Kidney (tissue), 14 donors: ENCODE results near the gene KRTAP12-3. TPM values are rescaled to one million over a fixed set of nuclear protein-coding genes. Genes with fewer than 3 reads are reported as not detected.

ENCODE experiments used
- DNase-seq, 5 donors: peaks; one replicate each; pipeline ENCODE4 v3.0.0-alpha.2; 2013 to 2020
- FAIRE-seq: peaks from 2 replicates; lab custom pipeline; 2012; peaks lifted over from hg19 to GRCh38; lab: Jason Lieb, UNC
- H3K27ac ChIP-seq, 2 donors: one replicate each; pipeline ENCODE4 v1.7.0; 2013; ENCODE audit warnings: low read depth in 2 of 2, low read length in 2 of 2, inconsistent platforms in 1 of 2
- H3K27me3 ChIP-seq: one replicate; pipeline ENCODE4 v1.7.1; 2013; ENCODE audit warnings: low read length, inconsistent platforms; ENCODE audit not compliant: control insufficient read depth, insufficient read depth
- H3K36me3 ChIP-seq, 3 donors: one replicate each; pipeline versions ENCODE4 v1.7.0 to v1.7.1; 2013; ENCODE audit warnings: low read length in 3 of 3, control low read depth in 1 of 3, inconsistent platforms in 1 of 3; ENCODE audit not compliant: insufficient read depth in 3 of 3, control insufficient read depth in 2 of 3
- H3K4me1 ChIP-seq, 3 donors: one replicate each; pipeline versions ENCODE4 v1.7.0 to v1.7.1; 2013; ENCODE audit warnings: low read length in 3 of 3, inconsistent platforms in 1 of 3, low read depth in 1 of 3; ENCODE audit not compliant: control insufficient read depth in 2 of 3, insufficient read depth in 2 of 3
- H3K4me3 ChIP-seq, 3 donors: one replicate each; pipeline versions ENCODE4 v1.7.0 to v1.8.1; 2013; ENCODE audit warnings: low read length in 3 of 3, control low read depth in 1 of 3, inconsistent platforms in 1 of 3
- H3K9ac ChIP-seq, 3 donors: one replicate each; pipeline versions ENCODE4 v1.7.0 to v1.7.1; 2013; ENCODE audit warnings: low read length in 3 of 3, control low read depth in 1 of 3, inconsistent platforms in 1 of 3
- H3K9me3 ChIP-seq, 3 donors: one replicate each; pipeline versions ENCODE4 v1.7.0 to v1.7.1; 2013; ENCODE audit warnings: low read length in 3 of 3, control low read depth in 1 of 3, inconsistent platforms in 1 of 3; ENCODE audit not compliant: control insufficient read depth in 2 of 3, insufficient read depth in 1 of 3
- CTCF ChIP-seq: IDR thresholded peaks from 3 replicates; pipeline ENCODE4 v1.5.1; 2012; ENCODE audit warnings: mild to moderate bottlenecking, moderate library complexity, borderline replicate concordance; ENCODE audit not compliant: insufficient read depth; ENCODE audit errors: extremely low read depth
- intact Hi-C: fragments of 100-400 bp; cut with DNase I; formaldehyde crosslinking; loops from one replicate; pipeline ENCODE4 v1.11.1; 2022
- polyA plus RNA-seq: library from polyadenylated mRNA; stranded (reverse); fragments of 350-450 nt; fragmentation: Illumina TruSeq; extraction: RNeasy Lipid Tissue Mini Kit (QIAGEN cat#74804); gene quantifications from one replicate; pipeline ENCODE4 v1.2.3, GENCODE V29; 2014; ENCODE audit warnings: low read depth, low replicate concordance; ENCODE audit not compliant: insufficient read depth
- total RNA-seq: library from RNA; stranded (reverse); fragmentation: NEBNext Ultra II Directional; extraction: Animal tissue kit (Norgen Biotek cat#: 25700); gene quantifications from one replicate; pipeline ENCODE4 v1.2.1, GENCODE V29; 2021
- donor health status: control.
- donor health status: control.
- donor health status: control.
- donor health status: control.
- donor health status: control.
- donor health status: DM: yes; HTN: yes; CAD: no.
- donor health status: Normal renal cell carcinoma (clear cell type).

KRTAP12-3 gene
- total and polyA plus RNA-seq, 2 donors from 2014 or later: not detected

GRCh38 chr21:44706026-44706705, 48.4 kb downstream of the KRTAP12-3 start:
- H3K4me1 ChIP-seq: no peaks in the 10 kb centered on the region
- intact Hi-C loops: no loop called here
- no peak for TF ChIP-seq CTCF
- FAIRE-seq (no peak), DNase-seq (peak in 1 of 5 donors; percentile 41)
- no peak overlapping the region for H3K27ac ChIP-seq
- peaks cover 33% of the 10 kb centered on the region for H3K27me3 ChIP-seq
- no peaks in the 10 kb centered on the region for H3K9me3 ChIP-seq
- H3K4me3 ChIP-seq: no peak overlapping the region
- H3K9ac ChIP-seq: no peak overlapping the region
- no peaks in the 10 kb centered on the region for H3K36me3 ChIP-seq

- Histone ChIP-seq H3K4me1 (no peaks in the 10 kb centered on the region), H3K9me3 (no peaks in the 10 kb centered on the region), H3K27me3 (peaks cover 30% of the 10 kb centered on the region), H3K36me3 (no peaks in the 10 kb centered on the region), H3K9ac (no peak overlapping the region), H3K27ac (no peak overlapping the region), H3K4me3 (no peak overlapping the region)
- intact Hi-C loops: no loop called here
- FAIRE-seq: no peak
- peak in 1 of 5 donors; percentile 50 for DNase-seq
- no peak for TF ChIP-seq CTCF
Observed at GRCh38 chr21:44706706-44707581, 49.2 kb downstream of the KRTAP12-3 start.

Other genes starting within 250 kb of the KRTAP12-3 start
- 1.4 TPM for gene LRRC3, start 202.4 kb upstream of the KRTAP12-3 start, total RNA-seq
- 0.60 TPM for gene LRRC3, start 202.4 kb upstream of the KRTAP12-3 start, polyA plus RNA-seq
- gene KRTAP10-1, start 117.7 kb upstream of the KRTAP12-3 start, total RNA-seq: not detected
- not detected for gene KRTAP10-1, start 117.7 kb upstream of the KRTAP12-3 start, polyA plus RNA-seq
- gene KRTAP10-2, start 106.4 kb upstream of the KRTAP12-3 start, total RNA-seq: not detected
- gene KRTAP10-2, start 106.4 kb upstream of the KRTAP12-3 start, polyA plus RNA-seq: not detected
- not detected for gene KRTAP10-3, start 99.1 kb upstream of the KRTAP12-3 start, total RNA-seq
- not detected for gene KRTAP10-3, start 99.1 kb upstream of the KRTAP12-3 start, polyA plus RNA-seq
- not detected for gene KRTAP10-4, start 84.2 kb upstream of the KRTAP12-3 start, total RNA-seq
- not detected for gene KRTAP10-4, start 84.2 kb upstream of the KRTAP12-3 start, polyA plus RNA-seq
- gene KRTAP10-5, start 77.3 kb upstream of the KRTAP12-3 start, total RNA-seq: not detected
- gene KRTAP10-5, start 77.3 kb upstream of the KRTAP12-3 start, polyA plus RNA-seq: not detected
- not detected for gene KRTAP10-6, start 65.4 kb upstream of the KRTAP12-3 start, total RNA-seq
- not detected for gene KRTAP10-6, start 65.4 kb upstream of the KRTAP12-3 start, polyA plus RNA-seq
- gene KRTAP10-7, start 57.3 kb upstream of the KRTAP12-3 start, total RNA-seq: not detected
- gene KRTAP10-7, start 57.3 kb upstream of the KRTAP12-3 start, polyA plus RNA-seq: not detected
- not detected for gene KRTAP10-8, start 45.9 kb upstream of the KRTAP12-3 start, total RNA-seq
- gene KRTAP10-8, start 45.9 kb upstream of the KRTAP12-3 start, polyA plus RNA-seq: not detected
- gene KRTAP10-9, start 30.8 kb upstream of the KRTAP12-3 start, total RNA-seq: not detected
- gene KRTAP10-9, start 30.8 kb upstream of the KRTAP12-3 start, polyA plus RNA-seq: not detected
- gene KRTAP10-10, start 20.6 kb upstream of the KRTAP12-3 start, total RNA-seq: not detected
- gene KRTAP10-10, start 20.6 kb upstream of the KRTAP12-3 start, polyA plus RNA-seq: not detected
- not detected for gene KRTAP10-11, start 11.5 kb upstream of the KRTAP12-3 start, total RNA-seq
- not detected for gene KRTAP10-11, start 11.5 kb upstream of the KRTAP12-3 start, polyA plus RNA-seq
- gene KRTAP12-4, start 3.3 kb upstream of the KRTAP12-3 start, total RNA-seq: not detected
- not detected for gene KRTAP12-4, start 3.3 kb upstream of the KRTAP12-3 start, polyA plus RNA-seq
- not detected for gene KRTAP12-2, start 9.0 kb downstream of the KRTAP12-3 start, total RNA-seq
- not detected for gene KRTAP12-2, start 9.0 kb downstream of the KRTAP12-3 start, polyA plus RNA-seq
- gene KRTAP12-1, start 24.2 kb downstream of the KRTAP12-3 start, total RNA-seq: not detected
- not detected for gene KRTAP12-1, start 24.2 kb downstream of the KRTAP12-3 start, polyA plus RNA-seq
- gene KRTAP10-12, start 39.2 kb downstream of the KRTAP12-3 start, total RNA-seq: not detected
- gene KRTAP10-12, start 39.2 kb downstream of the KRTAP12-3 start, polyA plus RNA-seq: not detected
- 0.22 TPM for gene TSPEAR, start 53.6 kb downstream of the KRTAP12-3 start, total RNA-seq
- 0.09 TPM for gene TSPEAR, start 53.6 kb downstream of the KRTAP12-3 start, polyA plus RNA-seq
- gene UBE2G2, start 143.9 kb downstream of the KRTAP12-3 start, total RNA-seq: 86.0 TPM
- gene UBE2G2, start 143.9 kb downstream of the KRTAP12-3 start, polyA plus RNA-seq: 39.4 TPM
- 88.6 TPM for gene SUMO3, start 160.1 kb downstream of the KRTAP12-3 start, total RNA-seq
- gene SUMO3, start 160.1 kb downstream of the KRTAP12-3 start, polyA plus RNA-seq: 89.9 TPM
- 378 TPM for gene PTTG1IP, start 215.8 kb downstream of the KRTAP12-3 start, total RNA-seq
- gene PTTG1IP, start 215.8 kb downstream of the KRTAP12-3 start, polyA plus RNA-seq: 187 TPM